H7 (cell line): ENCODE measurements around the gene UPF3A. TPM values are rescaled to one million over a fixed set of nuclear protein-coding genes. Genes with fewer than 3 reads are reported as not detected.
A peak's percentile ranks its signal among the peaks of the same experiment; 100 is the strongest.
"Not testable (repeated sequence)": the region's sequence is repeated elsewhere in the genome, so short reads cannot be mapped to it uniquely, and the experiment has no call there.

Source experiments
- DNase-seq: peaks from one replicate; pipeline ENCODE4 v3.0.0; 2012
- H3K27me3 ChIP-seq: 2 replicates; pipeline ENCODE4 v1.6.0; 2011; ENCODE audit warnings: mild to moderate bottlenecking, low read length; ENCODE audit not compliant: control insufficient read depth, insufficient read depth
- H3K36me3 ChIP-seq: replicated peaks from 2 replicates; pipeline ENCODE4 v1.5.1; 2011; ENCODE audit warnings: low read length; ENCODE audit not compliant: control insufficient read depth, insufficient read depth
- H3K4me3 ChIP-seq: 2 replicates; pipeline ENCODE4 v1.5.1; 2011; ENCODE audit warnings: low read depth, mild to moderate bottlenecking, control low read depth, low read length, moderate library complexity; ENCODE audit not compliant: insufficient read depth
- total RNA-seq: library from RNA; depleted of rRNA; stranded (reverse); fragments of >200 nt; shearing (Covaris generic); gene quantifications from 2 replicates; pipeline ENCODE4 v1.2.3, GENCODE V29; 2014

UPF3A gene
- total RNA-seq, 1 experiment from 2014 or later = 25.0 TPM

DNA sequence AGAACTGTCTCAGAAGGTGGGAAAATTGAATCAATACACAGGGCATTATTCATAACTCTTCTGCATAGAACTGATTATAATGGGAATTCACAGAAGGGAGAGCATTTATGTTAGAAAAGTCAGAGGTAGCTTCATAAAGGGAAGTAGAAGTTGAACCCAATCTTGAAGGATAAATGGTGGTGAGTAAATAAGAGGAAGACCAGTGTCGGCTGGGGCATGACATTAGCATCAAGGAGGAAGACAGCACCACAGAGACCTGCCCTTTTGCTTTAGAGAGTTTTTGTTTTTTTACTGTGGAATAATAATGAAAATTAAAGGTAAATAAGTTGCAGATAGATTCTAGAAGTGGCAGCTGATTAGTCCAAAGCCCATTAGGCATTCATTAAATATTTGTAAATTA lies 24.9 kb upstream of the UPF3A start:
- H3K4me3 ChIP-seq = no peak overlapping the region
- peaks cover 30% of the 10 kb centered on the region for H3K36me3 ChIP-seq
- H3K27me3 ChIP-seq = no peaks in the 10 kb centered on the region
- DNase-seq = no peak

DNA sequence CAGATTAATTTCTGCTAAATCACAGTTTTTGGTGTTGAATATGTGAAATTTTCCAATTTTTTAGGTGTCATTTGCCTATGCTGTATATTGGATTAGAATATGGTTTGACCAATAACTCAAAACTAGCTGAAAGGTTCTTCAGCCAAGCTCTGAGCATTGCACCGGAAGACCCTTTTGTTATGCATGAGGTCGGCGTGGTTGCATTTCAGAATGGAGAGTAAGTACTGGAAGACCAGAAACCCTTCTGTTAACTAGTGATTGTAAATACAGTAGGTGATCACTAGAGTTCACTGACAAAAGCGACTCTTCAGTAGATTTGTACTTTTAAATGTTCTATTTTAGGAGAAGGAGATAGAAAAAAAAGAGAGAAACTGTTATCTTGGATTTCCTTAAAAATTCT lies 24.4 kb upstream of the UPF3A start:
- peaks cover 29% of the 10 kb centered on the region for H3K36me3 ChIP-seq
- DNase-seq = peak; percentile 37
- H3K4me3 ChIP-seq = no peak overlapping the region
- H3K27me3 ChIP-seq = no peaks in the 10 kb centered on the region

GRCh38 chr13:114258589-114258988 lies 22.8 kb upstream of the UPF3A start:
- no peak for DNase-seq
- Histone ChIP-seq H3K27me3 (no peaks in the 10 kb centered on the region), H3K36me3 (peaks cover 39% of the 10 kb centered on the region)

GRCh38 chr13:114259374-114259773 lies 22.0 kb upstream of the UPF3A start:
- Histone ChIP-seq H3K27me3 (no peaks in the 10 kb centered on the region), H3K36me3 (peaks cover 42% of the 10 kb centered on the region), H3K4me3 (no peak overlapping the region)
- DNase-seq = no peak

More at GRCh38 chr13:114258589-114258988, 22.8 kb upstream of the UPF3A start:
- no peak overlapping the region for H3K4me3 ChIP-seq

DNA sequence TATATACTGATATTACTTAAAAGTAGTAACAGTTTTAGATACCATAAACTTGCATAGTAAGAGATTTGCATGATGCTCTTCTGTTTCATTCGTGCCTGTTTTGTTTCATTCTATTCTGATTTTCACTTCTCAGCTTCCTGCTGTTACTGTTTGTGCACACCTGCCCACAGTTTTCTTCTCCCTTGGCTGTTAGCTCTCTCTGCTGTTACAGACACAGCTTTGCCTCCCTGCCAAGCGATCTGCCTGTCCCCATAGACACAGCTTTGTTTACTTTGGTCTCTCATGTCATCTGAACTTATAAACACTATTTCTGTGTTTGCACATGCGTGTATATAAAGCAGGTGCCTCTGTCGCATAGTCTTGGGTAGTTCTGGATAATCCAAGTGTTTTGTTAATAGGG lies 21.4 kb upstream of the UPF3A start:
- no peak for DNase-seq
- Histone ChIP-seq H3K27me3 (no peaks in the 10 kb centered on the region), H3K4me3 (no peak overlapping the region), H3K36me3 (peaks cover 43% of the 10 kb centered on the region)

GRCh38 chr13:114260814-114261213 lies 20.6 kb upstream of the UPF3A start:
- Histone ChIP-seq H3K27me3 (no peaks in the 10 kb centered on the region), H3K4me3 (no peak overlapping the region), H3K36me3 (peaks cover 45% of the 10 kb centered on the region)
- DNase-seq = no peak

GRCh38 chr13:114261328-114261965 lies 20.0 kb upstream of the UPF3A start:
- Histone ChIP-seq H3K4me3 (no peak overlapping the region), H3K27me3 (no peaks in the 10 kb centered on the region), H3K36me3 (peaks cover 49% of the 10 kb centered on the region)
- no peak for DNase-seq

- no peak for DNase-seq
- peaks cover 57% of the 10 kb centered on the region for H3K36me3 ChIP-seq
- H3K4me3 ChIP-seq = no peak overlapping the region
- no peaks in the 10 kb centered on the region for H3K27me3 ChIP-seq
These were observed 17.8 kb upstream of the UPF3A start for GRCh38 chr13:114263578-114263977.

- peaks cover 63% of the 10 kb centered on the region for H3K36me3 ChIP-seq
- H3K4me3 ChIP-seq = not testable (repeated sequence)
These were observed 17.1 kb upstream of the UPF3A start for GRCh38 chr13:114264313-114264712.

DNA sequence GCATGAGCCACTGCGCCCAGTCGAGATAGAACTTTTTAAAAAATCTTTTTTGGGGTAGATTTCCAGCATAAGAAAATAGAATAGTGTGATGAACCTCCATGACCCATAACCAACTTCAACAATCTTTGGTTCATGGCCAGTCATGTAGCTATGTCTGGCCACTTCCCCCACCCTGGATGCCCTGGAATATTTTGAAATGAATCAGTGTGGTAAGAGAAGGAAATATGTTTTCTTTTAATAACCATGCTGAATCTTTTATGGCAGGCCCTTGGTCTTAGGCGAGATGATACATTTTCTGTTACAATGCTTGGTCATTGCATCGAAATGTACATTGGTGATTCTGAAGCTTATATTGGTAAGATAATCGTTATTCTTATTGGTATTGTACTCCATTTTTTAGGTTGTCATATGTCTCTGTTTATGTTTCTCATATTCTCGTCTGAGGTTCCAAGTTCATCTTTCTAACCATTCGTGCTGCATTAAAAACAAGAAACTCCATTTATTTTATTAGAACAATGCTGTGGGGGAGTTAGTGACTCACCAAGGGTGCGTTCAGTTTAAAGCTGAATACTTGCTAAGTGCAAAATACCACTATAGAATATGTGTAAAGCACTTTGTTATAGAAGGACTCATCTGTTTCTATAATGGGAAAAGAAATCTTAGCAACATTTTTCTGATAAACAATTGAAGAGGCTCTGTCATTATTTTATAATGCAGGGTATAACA lies 16.4 kb upstream of the UPF3A start:
- DNase-seq = no peak
- H3K27me3 ChIP-seq = no peaks in the 10 kb centered on the region
- no peak overlapping the region for H3K4me3 ChIP-seq
- H3K36me3 ChIP-seq = peaks cover 59% of the 10 kb centered on the region

More at GRCh38 chr13:114264313-114264712, 17.1 kb upstream of the UPF3A start:
- not testable (repeated sequence) for H3K27me3 ChIP-seq, DNase-seq

DNA sequence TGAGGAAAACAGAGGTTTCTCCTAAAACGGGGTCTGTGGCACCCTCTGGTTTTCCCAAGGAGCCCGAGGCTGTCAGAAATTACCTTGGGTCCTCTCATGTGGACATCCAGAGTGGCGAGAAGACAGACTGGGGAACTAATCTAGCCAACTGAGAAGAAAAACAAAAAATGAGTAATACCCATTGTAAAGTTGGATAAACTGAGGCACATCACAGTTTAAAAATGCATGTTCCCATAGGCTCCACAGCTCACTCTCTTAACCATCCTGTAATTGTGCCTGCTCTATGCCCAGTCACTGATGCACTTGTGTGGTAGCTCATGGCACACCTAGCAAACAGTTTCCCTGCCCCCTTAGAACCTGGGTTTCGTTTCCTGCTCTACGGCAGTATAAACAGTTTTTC lies 15.2 kb upstream of the UPF3A start:
- peaks cover 51% of the 10 kb centered on the region for H3K36me3 ChIP-seq
- no peak for DNase-seq
- no peak overlapping the region for H3K4me3 ChIP-seq
- H3K27me3 ChIP-seq = no peaks in the 10 kb centered on the region

DNA sequence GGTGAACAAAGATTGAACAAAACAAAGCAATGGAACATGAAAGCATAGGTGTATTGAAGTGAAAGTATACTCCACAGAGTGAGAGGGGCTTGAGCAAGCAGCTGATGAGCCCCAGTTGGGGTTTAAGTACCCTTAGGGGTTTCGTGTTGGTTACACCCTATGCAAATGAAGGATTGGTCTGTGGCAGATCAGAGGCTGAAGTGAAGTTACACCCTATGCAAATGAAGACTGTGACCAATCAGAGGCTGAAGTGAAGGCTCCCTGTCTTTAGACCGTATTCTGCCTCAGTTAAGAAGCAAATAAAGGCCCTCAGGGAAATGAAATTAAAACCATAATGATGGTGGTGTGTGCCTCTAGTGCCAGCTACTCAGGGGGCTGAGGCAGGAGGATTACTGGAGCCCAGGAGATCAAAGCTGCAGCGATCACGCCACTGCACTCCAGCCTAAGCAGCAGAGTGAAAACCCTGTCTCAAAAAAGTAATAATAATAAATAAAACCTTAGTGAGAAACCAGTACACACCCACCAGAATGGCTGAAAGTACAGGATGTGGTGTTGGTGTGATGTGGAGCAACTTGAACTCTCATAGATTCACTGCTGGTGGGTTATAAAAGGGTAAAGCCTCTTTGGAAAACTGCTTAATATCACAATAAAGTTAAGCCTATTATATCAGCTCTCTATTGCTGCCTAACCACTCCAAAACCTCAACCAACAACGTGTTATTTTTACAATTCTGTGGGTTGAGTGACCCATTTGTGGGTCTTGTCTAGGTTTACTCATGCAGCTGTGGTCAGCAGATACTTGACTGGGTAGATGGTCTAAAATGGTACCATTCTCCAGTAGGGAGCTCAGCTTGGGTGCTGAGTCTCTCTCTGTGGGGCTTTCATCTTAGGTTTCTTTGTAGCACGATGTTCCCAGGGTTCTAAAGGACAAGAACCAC lies 12.8 kb upstream of the UPF3A start:
- Histone ChIP-seq H3K36me3 (peaks cover 46% of the 10 kb centered on the region), H3K27me3 (no peaks in the 10 kb centered on the region), H3K4me3 (no peak overlapping the region)
- no peak for DNase-seq

DNA sequence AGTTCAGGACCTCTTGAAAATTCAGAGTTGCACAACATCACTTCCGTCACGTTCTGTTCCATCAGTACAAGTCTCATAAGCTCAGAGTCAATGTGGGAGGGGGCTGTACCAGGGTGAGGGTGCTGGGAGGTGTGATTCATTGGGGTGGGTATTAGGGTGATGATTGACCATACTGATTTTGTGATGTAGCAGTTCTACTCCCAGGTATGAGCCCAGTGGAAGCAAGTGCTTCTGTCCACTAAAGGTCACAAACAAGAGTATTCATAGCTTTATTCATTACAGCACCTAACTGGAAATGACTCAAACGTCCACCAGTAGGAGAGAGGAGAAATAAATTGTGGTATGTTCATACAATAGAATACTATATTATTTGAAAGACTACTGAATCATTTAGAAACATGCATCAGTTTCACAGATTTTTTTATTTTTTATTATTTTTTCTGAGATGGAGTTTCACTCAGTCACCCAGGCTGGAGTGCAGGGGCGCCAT lies 12.1 kb upstream of the UPF3A start:
- DNase-seq = no peak
- peaks cover 43% of the 10 kb centered on the region for H3K36me3 ChIP-seq
- H3K4me3 ChIP-seq = no peak overlapping the region
- no peaks in the 10 kb centered on the region for H3K27me3 ChIP-seq

DNA sequence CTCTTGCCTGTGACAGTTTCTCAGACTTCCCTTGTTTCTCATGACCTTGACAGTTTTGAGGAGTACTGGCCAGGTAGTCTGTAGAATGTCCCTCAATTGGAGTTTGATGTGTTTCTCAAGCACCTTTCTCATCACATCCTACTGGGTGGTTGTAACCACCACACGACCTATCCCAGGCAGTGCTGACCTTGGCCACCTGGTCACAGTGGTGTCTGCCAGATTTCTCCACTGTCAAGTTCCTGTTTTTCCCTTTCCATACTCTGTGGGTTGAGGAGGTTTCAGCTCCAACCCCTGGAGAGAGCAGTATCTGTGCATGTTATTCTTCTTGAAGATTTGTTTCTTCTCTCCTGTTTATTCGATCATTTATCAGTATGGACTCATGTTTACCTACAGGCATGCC lies 8.4 kb upstream of the UPF3A start:
- no peaks in the 10 kb centered on the region for H3K27me3 ChIP-seq

More for the DNA sequence above, 8.4 kb upstream of the UPF3A start:
- DNase-seq = no peak
- Histone ChIP-seq H3K4me3 (no peak overlapping the region), H3K36me3 (peaks cover 31% of the 10 kb centered on the region)
